H1 (cell line): ENCODE results near the gene KCNK13. TPM values are rescaled to one million over a fixed set of nuclear protein-coding genes. Genes with fewer than 3 reads are reported as not detected.

ENCODE experiments used
- BCL11A ChIP-seq, 2 experiments: IDR thresholded peaks; one replicate each; pipeline ENCODE4 v1.6.1; 2011; ENCODE audit warnings: low read depth in 2 of 2, low read length in 2 of 2, mild to moderate bottlenecking in 2 of 2
- CHD7 ChIP-seq: fragments of 300-600 bp; sonication (generic); IDR thresholded peaks from 2 replicates; pipeline ENCODE4 v1.7.1; 2012; ENCODE audit warnings: low read length, moderate library complexity, mild to moderate bottlenecking, inconsistent platforms; ENCODE audit not compliant: insufficient replicate concordance
- HDAC6 ChIP-seq: IDR thresholded peaks from one replicate; pipeline ENCODE4 v1.7.1; 2012; ENCODE audit warnings: low read depth, mild to moderate bottlenecking, inconsistent platforms, low read length, moderate library complexity
- POLR2A ChIP-seq, 2 experiments: IDR thresholded peaks; 1 replicate in 1 of 2; 2 replicates in 1 of 2; pipeline ENCODE4 v1.6.1; 2011; ENCODE audit warnings: low read depth in 2 of 2, low read length in 2 of 2, mild to moderate bottlenecking in 2 of 2; ENCODE audit errors: control extremely low read depth in 1 of 2
- RNF2 ChIP-seq: fragments of 200-900, 300-1000 bp; sonication (generic); IDR thresholded peaks from 2 replicates; pipeline ENCODE4 v1.7.1; 2016; ENCODE audit warnings: borderline replicate concordance, low read depth, mild to moderate bottlenecking, antibody characterized with exemption, low read length; ENCODE audit not compliant: poor library complexity, severe bottlenecking; ENCODE audit errors: missing control alignments
- SUZ12 ChIP-seq: fragments of 200-600 bp; sonication (generic); IDR thresholded peaks from 2 replicates; pipeline ENCODE4 v1.6.1; 2012; ENCODE audit warnings: mild to moderate bottlenecking, inconsistent platforms, low read length, moderate library complexity, mixed read lengths
- polyA plus RNA-seq, 7 experiments: library from polyadenylated mRNA; depleted of rRNA in 3 of 7; stranded (reverse) in 5 of 7; unstranded in 2 of 7; fragments of >200 nt in 5 of 7; fragments of 200-250 nt in 2 of 7; gene quantifications; 1 replicate in 5 of 7; 2 replicates in 1 of 7; 4 replicates in 1 of 7; pipeline versions ENCODE4 v1.2.1 to v1.2.3, GENCODE V29; 2011 to 2013; ENCODE audit warnings: missing spikeins in 2 of 7, mixed read lengths in 2 of 7
- total RNA-seq: library from RNA; stranded (reverse); fragmentation: NEBNext Ultra II Directional; extraction: Animal tissue kit (Norgen Biotek cat#: 25700); gene quantifications from 2 replicates; pipeline ENCODE4 v1.2.1, GENCODE V29; 2021

Gene KCNK13
- total and polyA plus RNA-seq, 2 of the 8 experiments (the other 6 are each of a cell fraction or from before 2014, with no cell fraction given): 0.39 to 0.48 TPM

GRCh38 chr14:90132821-90133570 is 71.2 kb downstream of the KCNK13 start (continued):
- no peak for TF ChIP-seq BCL11A (IDR thresholded peaks at IDR 0.05; ENCODE audit: low read depth in 2 of 2, low read length in 2 of 2)
- no peak for TF ChIP-seq HDAC6
- no peak for TF ChIP-seq RNF2
- no peak for TF ChIP-seq CHD7
- TF ChIP-seq SUZ12: no peak
- TF ChIP-seq POLR2A (IDR thresholded peaks at IDR 0.05; ENCODE audit: control extremely low read depth in 1 of 2, low read depth in 2 of 2, low read length in 2 of 2): no peak
- TF ChIP-seq, all 59 proteins: peak for 0
